ENCODE measurements around the gene MAST2. TPM values are rescaled to one million over a fixed set of nuclear protein-coding genes. Genes with fewer than 3 reads are reported as not detected.

Gene MAST2
- total and polyA plus RNA-seq, 2 donors (not counting 3 experiments of a cell fraction or from before 2014, with no cell fraction given), result 25.0 to 41.2 TPM

- dilution Hi-C loops (cut with MboI; ENCODE audit: extremely low pct_ligation_motif_present, low sequenced_read_pairs) (no loop called here), intact Hi-C loops (cut with micrococcal nuclease) (no loop called here)
- Histone ChIP-seq H3K27me3 (ENCODE audit: control insufficient read depth in 2 of 2, insufficient read depth in 2 of 2, low read length in 2 of 2) (no peaks in the 10 kb centered on the region), H3K4me1 (ENCODE audit: control insufficient read depth, extremely low read depth, insufficient read depth, low read length) (peaks cover 10% of the 10 kb centered on the region), H3K36me3 (ENCODE audit: control insufficient read depth in 2 of 2, extremely low read depth in 1 of 2, insufficient read depth in 2 of 2, low read length in 2 of 2) (no peaks in the 10 kb centered on the region), H3K4me3 (replicated peaks in 1 of 3; ENCODE audit: insufficient read depth in 1 of 3, low read depth in 1 of 3, low read length in 3 of 3) (no peak overlapping the region), H3K9me1 (replicated peaks; ENCODE audit: control insufficient read depth, extremely low read depth, insufficient read depth, low read length) (no peaks in the 10 kb centered on the region), H3K9me3 (replicated peaks; ENCODE audit: control insufficient read depth, insufficient read depth, low read length) (no peaks in the 10 kb centered on the region), H3K9ac (replicated peaks; ENCODE audit: extremely low read depth, insufficient read depth, low read length) (no peak overlapping the region), H4K20me1 (replicated peaks; ENCODE audit: control insufficient read depth, extremely low read depth, insufficient read depth, low read length) (no peaks in the 10 kb centered on the region), H3K79me2 (ENCODE audit: control insufficient read depth, insufficient read depth, low read length) (no peaks in the 10 kb centered on the region), H3K27ac (ENCODE audit: insufficient read depth, low read depth, low read length) (no peak overlapping the region), H3K4me2 (ENCODE audit: insufficient read depth, low read length) (no peak overlapping the region), H2AFZ (ENCODE audit: low read depth, low read length) (no peak overlapping the region)
- no peak for TF ChIP-seq MYC (IDR thresholded peaks at IDR 0.05; ENCODE audit: low read depth, low read length)
- TF ChIP-seq POLR2A (IDR thresholded peaks at IDR 0.05; ENCODE audit: low read depth, low read length), result no peak
- no peak for TF ChIP-seq POLR2AphosphoS5 (IDR thresholded peaks at IDR 0.05; ENCODE audit: insufficient read depth, low read depth, low read length)
- no peak for TF ChIP-seq CTCF (IDR thresholded peaks at IDR 0.05; ENCODE audit: extremely low read depth in 1 of 2, insufficient read depth in 1 of 2, low read depth in 1 of 2, low read length in 2 of 2)
- TF ChIP-seq MAX (IDR thresholded peaks at IDR 0.05; ENCODE audit: insufficient read depth, insufficient read length), result no peak
- TF ChIP-seq JUN (IDR thresholded peaks at IDR 0.05; ENCODE audit: borderline replicate concordance, insufficient read depth, insufficient read length, low read depth), result no peak
- TF ChIP-seq EZH2 (IDR thresholded peaks at IDR 0.05; ENCODE audit: borderline replicate concordance, low read depth, low read length, severe bottlenecking), result no peak
- no peak for TF ChIP-seq GATA2 (IDR thresholded peaks at IDR 0.05; ENCODE audit: insufficient read depth, insufficient read length, low read depth, low read length)
- no peak for TF ChIP-seq FOS (IDR thresholded peaks at IDR 0.05; ENCODE audit: borderline replicate concordance, insufficient read depth, low read length)
- FAIRE-seq, result no peak
- BruUV-seq (replicated peaks), result no TSS peak
- no peak for DNase-seq (ENCODE audit: low read depth, low spot score)
- POLR2A ChIA-PET, result no interaction called here
- CTCF ChIA-PET, result interaction anchor here (0.9 to 1.1 kb wide), 2 partner anchors 13 to 18 kb away, joined by 3 read pairs; no protein-coding TSS in a partner anchor
Measured at GRCh38 chr1:45957684-45958083, 154.3 kb downstream of the MAST2 start.

All from endothelial cell of umbilical vein (primary cell).